Measurements from ENCODE around the gene MAN1C1. TPM values are rescaled to one million over a fixed set of nuclear protein-coding genes. Genes with fewer than 3 reads are reported as not detected.

Gene MAN1C1
- total RNA-seq, 6 experiments from 2014 or later, result 10.7 to 38.8 (median 21.0) TPM

GRCh38 chr1:25576459-25577133 lies 40.0 kb upstream of the MAN1C1 start:
- Histone ChIP-seq H3K4me3 (no peak overlapping the region), H3K27ac (no peak overlapping the region), H3K4me1 (peaks cover 0 to 30% (median 14%) of the 10 kb centered on the region in 4 donors), H3K27me3 (no peaks in the 10 kb centered on the region), H3K9me3 (no peaks in the 10 kb centered on the region), H3K36me3 (no peaks in the 10 kb centered on the region)
- intact Hi-C loops (cut with DNase I), result no loop called here
- 100% methylated on average over 7 of the region's 18 CpGs for WGBS (ENCODE audit: insufficient coverage, low coverage, low lambda C conversion rate, missing lambda C conversion rate)
- DNase-seq (no peak), ATAC-seq (no peak)
- no peak for TF ChIP-seq POLR2A (IDR thresholded peaks at IDR 0.05)
- TF ChIP-seq CTCF (IDR thresholded peaks at IDR 0.05), result no peak

GRCh38 chr1:25577134-25577920 lies 39.3 kb upstream of the MAN1C1 start:
- Histone ChIP-seq H3K4me1 (peaks cover 0 to 22% (median 9%) of the 10 kb centered on the region in 4 donors), H3K27me3 (no peaks in the 10 kb centered on the region), H3K9me3 (no peaks in the 10 kb centered on the region), H3K36me3 (no peaks in the 10 kb centered on the region), H3K4me3 (no peak overlapping the region), H3K27ac (no peak overlapping the region)
- intact Hi-C loops (cut with DNase I), result no loop called here
- ATAC-seq (no peak), DNase-seq (no peak)
- TF ChIP-seq POLR2A (IDR thresholded peaks at IDR 0.05) (no peak), CTCF (IDR thresholded peaks at IDR 0.05) (no peak)
- 86% methylated on average over 9 of the region's 21 CpGs for WGBS (ENCODE audit: insufficient coverage, low coverage, low lambda C conversion rate, missing lambda C conversion rate)

DNA sequence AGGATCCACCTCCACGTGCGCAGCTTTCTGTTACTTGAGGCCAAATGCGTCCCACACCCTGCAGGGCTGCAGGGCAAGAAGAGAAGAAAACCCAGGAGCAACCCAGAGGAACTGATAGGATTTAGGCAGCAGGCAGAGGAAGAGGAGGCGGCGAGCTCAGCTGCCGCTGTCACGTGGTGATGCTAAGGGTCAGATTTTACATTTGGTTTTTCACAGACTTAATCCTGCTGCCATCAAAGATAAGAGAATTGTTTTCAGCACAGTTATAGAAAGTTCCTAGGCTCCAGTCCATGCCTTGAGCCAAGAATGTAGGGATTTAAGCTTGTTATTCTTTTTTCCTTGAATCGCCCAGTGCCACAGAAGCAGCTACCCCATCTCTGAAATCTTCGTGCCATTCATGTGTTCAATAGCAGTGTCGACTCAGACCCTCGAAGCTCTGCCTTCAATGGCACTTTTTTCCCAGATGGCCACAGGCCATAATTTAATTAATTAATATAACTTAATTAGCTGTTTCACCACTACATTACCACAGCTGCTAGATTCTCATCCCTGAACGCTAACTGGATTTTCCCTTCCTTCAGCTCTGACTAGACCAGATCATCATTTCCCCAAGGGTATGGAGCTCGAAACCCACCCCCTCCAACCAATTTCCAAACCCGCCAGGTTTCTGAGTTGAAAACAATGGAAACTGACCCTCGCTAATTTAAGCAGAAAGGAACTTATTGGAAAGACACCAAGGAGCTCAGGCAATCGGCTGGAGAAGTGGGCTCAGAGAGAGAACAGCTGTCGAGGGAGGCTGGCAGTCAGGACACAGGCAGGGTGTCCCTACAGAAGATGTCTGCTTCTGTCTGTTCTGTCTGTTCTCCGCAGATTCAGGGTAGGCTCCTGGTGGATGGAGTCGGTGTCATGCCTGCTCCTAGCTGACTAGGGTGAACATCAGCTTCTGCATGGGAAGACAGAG lies 37.0 kb upstream of the MAN1C1 start:
- Histone ChIP-seq H3K27ac (no peak overlapping the region), H3K4me3 (no peak overlapping the region), H3K27me3 (no peaks in the 10 kb centered on the region), H3K9me3 (no peaks in the 10 kb centered on the region), H3K4me1 (no peaks in the 10 kb centered on the region), H3K36me3 (no peaks in the 10 kb centered on the region)
- no peak for DNase-seq
- WGBS (ENCODE audit: insufficient coverage, low coverage, low lambda C conversion rate, missing lambda C conversion rate), result 80% methylated on average over 16 of the region's 19 CpGs
- TF ChIP-seq POLR2A (IDR thresholded peaks at IDR 0.05), result no peak
- no peak for TF ChIP-seq CTCF (IDR thresholded peaks at IDR 0.05)
- intact Hi-C loops (cut with DNase I), result no loop called here
- ATAC-seq, result no peak

- Histone ChIP-seq H3K27ac (no peak overlapping the region), H3K36me3 (no peaks in the 10 kb centered on the region), H3K4me1 (no peaks in the 10 kb centered on the region), H3K4me3 (no peak overlapping the region), H3K27me3 (no peaks in the 10 kb centered on the region), H3K9me3 (no peaks in the 10 kb centered on the region)
- peak in 2 of 4 donors; percentile 37 to 40 for ATAC-seq
- intact Hi-C loops (cut with DNase I), result no loop called here
- TF ChIP-seq CTCF (IDR thresholded peaks at IDR 0.05) (no peak), POLR2A (IDR thresholded peaks at IDR 0.05) (no peak)
- DNase-seq, result peak in 1 of 3 donors; percentile 48
- 60% methylated on average over 4 of the region's 6 CpGs for WGBS (ENCODE audit: insufficient coverage, low coverage, low lambda C conversion rate, missing lambda C conversion rate)
Observed at GRCh38 chr1:25580927-25581326, 35.7 kb upstream of the MAN1C1 start.
